HEK293 (cell line): ENCODE results near the gene TAF1B.

ENCODE experiments used
- CTCF ChIA-PET: fragments of 350-600 bp; formaldehyde crosslinking; extraction: SDS; loops from one replicate; lab custom pipeline; 2021; ENCODE audit warnings: antibody characterized with exemption; lab: Yijun Ruan, JAX
- POLR2A ChIA-PET: fragments of 300-600 bp; formaldehyde crosslinking; extraction: SDS; loops from one replicate; lab custom pipeline; 2020; ENCODE audit warnings: antibody characterized with exemption, inconsistent platforms; lab: Yijun Ruan, JAX
- H3K27ac ChIP-seq: fragments of 200-500 bp; sonication (Bioruptor generic); 2 replicates; pipeline ENCODE4 v1.5.1; 2014; ENCODE audit warnings: low read depth, low read length, control low read depth, inconsistent platforms; ENCODE audit errors: extremely low read depth
- H3K36me3 ChIP-seq, 2 experiments: fragments of 200-500 bp in 1 of 2; sonication (Bioruptor generic) in 1 of 2; 1 replicate in 1 of 2; 2 replicates in 1 of 2; pipeline ENCODE4 v1.5.1; 2014 to 2017; ENCODE audit warnings: inconsistent platforms in 2 of 2, low read length in 2 of 2; ENCODE audit not compliant: control insufficient read depth in 2 of 2, insufficient read depth in 1 of 2
- H3K4me1 ChIP-seq: fragments of 200-500 bp; sonication (Bioruptor generic); 2 replicates; pipeline ENCODE4 v1.5.1; 2014; ENCODE audit warnings: mild to moderate bottlenecking, low read length, inconsistent platforms; ENCODE audit not compliant: control insufficient read depth, insufficient read depth
- H3K4me3 ChIP-seq: 2 replicates; pipeline ENCODE4 v1.5.1; 2011; ENCODE audit warnings: low read depth, mild to moderate bottlenecking, control low read depth, low read length, moderate library complexity
- H3K9me3 ChIP-seq: fragments of 200-500 bp; sonication (Bioruptor generic); 2 replicates; pipeline ENCODE4 v1.5.1; 2014; ENCODE audit warnings: low read depth, low read length, inconsistent platforms; ENCODE audit not compliant: control insufficient read depth, insufficient read depth
- GLIS1 ChIP-seq: fragments of 450-650 bp; formaldehyde crosslinking; IDR thresholded peaks from 2 replicates; pipeline ENCODE4 v1.5.1; 2016; ENCODE audit warnings: missing biosample characterization, missing genetic modification characterization
- OSR2 ChIP-seq: fragments of 450-650 bp; formaldehyde crosslinking; IDR thresholded peaks from 2 replicates; pipeline ENCODE4 v1.5.1; 2016; ENCODE audit warnings: missing biosample characterization, missing genetic modification characterization
- OVOL3 ChIP-seq: fragments of 450-650 bp; formaldehyde crosslinking; IDR thresholded peaks from 2 replicates; pipeline ENCODE4 v1.5.1; 2016; ENCODE audit warnings: missing biosample characterization, missing genetic modification characterization
- SCRT1 ChIP-seq: fragments of 450-650 bp; formaldehyde crosslinking; IDR thresholded peaks from 2 replicates; pipeline ENCODE4 v1.5.1; 2016; ENCODE audit warnings: missing biosample characterization, missing genetic modification characterization, borderline replicate concordance
- YY2 ChIP-seq: fragments of 450-650 bp; formaldehyde crosslinking; IDR thresholded peaks from 2 replicates; pipeline ENCODE4 v1.5.1; 2016; ENCODE audit warnings: missing biosample characterization, missing genetic modification characterization
- ZFP37 ChIP-seq: fragments of 450-650 bp; formaldehyde crosslinking; IDR thresholded peaks from 2 replicates; pipeline ENCODE4 v1.5.1; 2016; ENCODE audit warnings: missing biosample characterization, missing genetic modification characterization
- ZNF248 ChIP-seq: fragments of 450-650 bp; formaldehyde crosslinking; IDR thresholded peaks from 2 replicates; pipeline ENCODE4 v1.5.1; 2017; ENCODE audit warnings: missing biosample characterization, missing genetic modification characterization
- ZNF302 ChIP-seq: fragments of 450-650 bp; formaldehyde crosslinking; IDR thresholded peaks from 2 replicates; pipeline ENCODE4 v1.5.1; 2016; ENCODE audit warnings: missing biosample characterization, missing genetic modification characterization, low read depth
- ZNF350 ChIP-seq: fragments of 450-650 bp; formaldehyde crosslinking; IDR thresholded peaks from 2 replicates; pipeline ENCODE4 v1.5.0; 2017; ENCODE audit warnings: missing biosample characterization, mild to moderate bottlenecking, missing genetic modification characterization
- ZNF426 ChIP-seq: fragments of 450-650 bp; formaldehyde crosslinking; IDR thresholded peaks from 2 replicates; pipeline ENCODE4 v1.5.1; 2017; ENCODE audit warnings: missing biosample characterization, missing genetic modification characterization, mild to moderate bottlenecking, inconsistent platforms, moderate library complexity
- ZNF48 ChIP-seq: fragments of 450-650 bp; formaldehyde crosslinking; IDR thresholded peaks from 2 replicates; pipeline ENCODE4 v1.5.1; 2016; ENCODE audit warnings: missing biosample characterization, missing genetic modification characterization
- ZNF529 ChIP-seq: fragments of 450-650 bp; formaldehyde crosslinking; IDR thresholded peaks from 2 replicates; pipeline ENCODE4 v1.5.1; 2017; ENCODE audit warnings: missing genetic modification characterization, missing biosample characterization; ENCODE audit not compliant: insufficient replicate concordance
- ZNF560 ChIP-seq: fragments of 450-650 bp; formaldehyde crosslinking; IDR thresholded peaks from 2 replicates; pipeline ENCODE4 v1.5.1; 2017; ENCODE audit warnings: missing biosample characterization, missing genetic modification characterization, borderline replicate concordance
- ZNF585B ChIP-seq: fragments of 450-650 bp; formaldehyde crosslinking; IDR thresholded peaks from 2 replicates; pipeline ENCODE4 v1.5.1; 2016; ENCODE audit warnings: missing biosample characterization, missing genetic modification characterization
- ZNF600 ChIP-seq: fragments of 450-650 bp; formaldehyde crosslinking; IDR thresholded peaks from 2 replicates; pipeline ENCODE4 v1.5.1; 2016; ENCODE audit warnings: missing biosample characterization, missing genetic modification characterization
- ZNF624 ChIP-seq: fragments of 450-650 bp; formaldehyde crosslinking; IDR thresholded peaks from 2 replicates; pipeline ENCODE4 v1.5.1; 2017; ENCODE audit warnings: missing biosample characterization, missing genetic modification characterization
- ZNF629 ChIP-seq: fragments of 450-650 bp; formaldehyde crosslinking; IDR thresholded peaks from 2 replicates; pipeline ENCODE4 v1.5.1; 2017; ENCODE audit warnings: missing biosample characterization, missing genetic modification characterization
- ZNF654 ChIP-seq: fragments of 450-650 bp; formaldehyde crosslinking; IDR thresholded peaks from 2 replicates; pipeline ENCODE4 v1.5.1; 2016; ENCODE audit warnings: low read depth, missing biosample characterization, missing genetic modification characterization
- ZNF658 ChIP-seq: fragments of 450-650 bp; formaldehyde crosslinking; IDR thresholded peaks from 2 replicates; pipeline ENCODE4; 2016; ENCODE audit warnings: missing biosample characterization, missing genetic modification characterization
- ZNF660 ChIP-seq: fragments of 450-650 bp; IDR thresholded peaks from 2 replicates; pipeline ENCODE4 v1.5.1; 2018; ENCODE audit warnings: missing biosample characterization, mild to moderate bottlenecking, missing genetic modification characterization
- ZNF776 ChIP-seq: fragments of 450-650 bp; formaldehyde crosslinking; IDR thresholded peaks from 2 replicates; pipeline ENCODE4 v1.5.0; 2017; ENCODE audit warnings: missing biosample characterization, missing genetic modification characterization, borderline replicate concordance
- ZSCAN16 ChIP-seq: fragments of 450-650 bp; formaldehyde crosslinking; IDR thresholded peaks from 2 replicates; pipeline ENCODE4 v1.5.1; 2016; ENCODE audit warnings: missing biosample characterization, missing genetic modification characterization
- ZSCAN30 ChIP-seq: fragments of 450-650 bp; IDR thresholded peaks from 2 replicates; pipeline ENCODE4 v1.5.1; 2018; ENCODE audit warnings: missing biosample characterization, mild to moderate bottlenecking, missing genetic modification characterization, moderate library complexity
- TF ChIP-seq, protein P1 (sequence below): fragments of 450-650 bp; formaldehyde crosslinking; conservative IDR thresholded peaks from 2 replicates; pipeline ENCODE4 v1.5.1; 2016; ENCODE audit warnings: low read depth, missing biosample characterization, missing genetic modification characterization
- TF ChIP-seq, protein P2 (sequence below): fragments of 450-650 bp; formaldehyde crosslinking; IDR thresholded peaks from 2 replicates; pipeline ENCODE4 v1.5.1; 2016; ENCODE audit warnings: missing biosample characterization, missing genetic modification characterization
- TF ChIP-seq, protein P3 (sequence below): fragments of 450-650 bp; formaldehyde crosslinking; IDR thresholded peaks from 2 replicates; pipeline ENCODE4; 2016; ENCODE audit warnings: missing biosample characterization, missing genetic modification characterization
- TF ChIP-seq, protein P4 (sequence below): fragments of 450-650 bp; formaldehyde crosslinking; IDR thresholded peaks from 2 replicates; pipeline ENCODE4 v1.5.1; 2016; ENCODE audit warnings: missing biosample characterization, missing genetic modification characterization

TAF1B gene

DNA sequence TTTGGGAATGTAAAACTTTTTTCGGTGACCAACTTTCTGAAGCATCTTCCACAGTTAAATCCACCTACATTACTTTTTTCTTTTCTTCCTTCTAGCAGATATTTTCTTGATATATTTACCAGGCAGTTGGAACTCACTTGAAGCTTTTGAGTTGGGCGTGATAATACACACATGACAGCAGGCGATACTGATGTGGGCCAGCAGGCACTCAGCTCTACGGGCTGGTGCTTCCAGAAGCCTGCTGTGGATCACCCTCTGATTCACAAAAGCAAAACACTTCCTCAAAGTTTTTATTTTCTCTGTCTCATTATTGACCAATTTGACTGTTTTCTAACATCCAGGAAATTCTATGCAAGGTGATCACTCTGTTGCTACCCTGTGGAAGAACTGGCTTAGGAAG is 131.1 kb downstream of the TAF1B start:
- CTCF ChIA-PET = interaction anchor here (0.6 to 2.0 kb wide), 4 partner anchors 9 to 160 kb away, joined by 3 to 9 read pairs (median 4); no protein-coding TSS in a partner anchor
- peaks cover 10% of the 10 kb centered on the region; the same call in 1 of the 2 replicates for H3K4me1 ChIP-seq
- no peaks in the 10 kb centered on the region for H3K9me3 ChIP-seq
- H3K36me3 ChIP-seq = peaks cover 10 to 23% of the 10 kb centered on the region in 2 experiments
- POLR2A ChIA-PET = no interaction called here
- H3K27ac ChIP-seq = no peak overlapping the region
- H3K4me3 ChIP-seq = no peak overlapping the region
- TF ChIP-seq ZNF302 (tag by site-specific recombination) (no peak), ZNF248 (tag by site-specific recombination) (no peak), ZNF529 (tag by site-specific recombination) (no peak), ZNF350 (no peak), GLIS1 (tag by site-specific recombination) (no peak), OVOL3 (no peak), SCRT1 (tag by site-specific recombination) (no peak), ZSCAN16 (tag by site-specific recombination) (no peak), ZNF585B (tag by site-specific recombination) (no peak), ZNF48 (tag by site-specific recombination) (no peak)
- TF ChIP-seq, protein P1, sequence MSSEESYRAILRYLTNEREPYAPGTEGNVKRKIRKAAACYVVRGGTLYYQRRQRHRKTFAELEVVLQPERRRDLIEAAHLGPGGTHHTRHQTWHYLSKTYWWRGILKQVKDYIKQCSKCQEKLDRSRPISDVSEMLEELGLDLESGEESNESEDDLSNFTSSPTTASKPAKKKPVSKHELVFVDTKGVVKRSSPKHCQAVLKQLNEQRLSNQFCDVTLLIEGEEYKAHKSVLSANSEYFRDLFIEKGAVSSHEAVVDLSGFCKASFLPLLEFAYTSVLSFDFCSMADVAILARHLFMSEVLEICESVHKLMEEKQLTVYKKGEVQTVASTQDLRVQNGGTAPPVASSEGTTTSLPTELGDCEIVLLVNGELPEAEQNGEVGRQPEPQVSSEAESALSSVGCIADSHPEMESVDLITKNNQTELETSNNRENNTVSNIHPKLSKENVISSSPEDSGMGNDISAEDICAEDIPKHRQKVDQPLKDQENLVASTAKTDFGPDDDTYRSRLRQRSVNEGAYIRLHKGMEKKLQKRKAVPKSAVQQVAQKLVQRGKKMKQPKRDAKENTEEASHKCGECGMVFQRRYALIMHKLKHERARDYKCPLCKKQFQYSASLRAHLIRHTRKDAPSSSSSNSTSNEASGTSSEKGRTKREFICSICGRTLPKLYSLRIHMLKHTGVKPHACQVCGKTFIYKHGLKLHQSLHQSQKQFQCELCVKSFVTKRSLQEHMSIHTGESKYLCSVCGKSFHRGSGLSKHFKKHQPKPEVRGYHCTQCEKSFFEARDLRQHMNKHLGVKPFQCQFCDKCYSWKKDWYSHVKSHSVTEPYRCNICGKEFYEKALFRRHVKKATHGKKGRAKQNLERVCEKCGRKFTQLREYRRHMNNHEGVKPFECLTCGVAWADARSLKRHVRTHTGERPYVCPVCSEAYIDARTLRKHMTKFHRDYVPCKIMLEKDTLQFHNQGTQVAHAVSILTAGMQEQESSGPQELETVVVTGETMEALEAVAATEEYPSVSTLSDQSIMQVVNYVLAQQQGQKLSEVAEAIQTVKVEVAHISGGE (tag by site-specific recombination) = no peak

DNA sequence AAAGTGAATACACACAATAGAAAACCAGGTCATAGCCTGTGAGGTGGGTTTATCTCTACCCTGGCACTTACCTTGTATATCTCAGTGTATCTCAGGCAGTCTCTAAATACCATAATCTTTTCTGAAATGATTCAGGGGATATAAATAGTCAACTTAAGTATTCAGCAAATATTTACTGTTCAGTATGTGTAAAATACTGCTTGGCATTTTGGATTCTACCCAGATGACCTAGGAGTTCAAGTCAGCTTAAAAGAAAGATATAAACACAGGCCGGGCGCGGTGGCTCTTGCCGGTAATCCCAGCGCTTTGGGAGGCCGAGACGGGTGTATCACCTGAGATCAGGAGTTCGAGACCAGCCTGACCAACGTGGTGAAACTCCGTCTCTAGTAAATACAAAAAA is 132.1 kb downstream of the TAF1B start:
- ChIA-PET POLR2A (no interaction called here), CTCF (interaction anchor here (0.6 to 2.0 kb wide), 3 partner anchors 9 to 161 kb away, joined by 4 to 9 read pairs (median 5); no protein-coding TSS in a partner anchor)
- H3K36me3 ChIP-seq = peaks cover 10 to 23% of the 10 kb centered on the region in 2 experiments
- no peaks in the 10 kb centered on the region for H3K9me3 ChIP-seq
- no peak overlapping the region for H3K27ac ChIP-seq
- H3K4me3 ChIP-seq = no peak overlapping the region
- H3K4me1 ChIP-seq = peaks cover 12% of the 10 kb centered on the region; the same call in 1 of the 2 replicates
- TF ChIP-seq ZNF658 (tag by site-specific recombination) (no peak), ZNF776 (tag by site-specific recombination) (no peak), ZNF654 (tag by site-specific recombination) (no peak), ZNF426 (tag by site-specific recombination) (no peak), YY2 (no peak), ZNF624 (tag by site-specific recombination) (no peak), OSR2 (tag by site-specific recombination) (no peak), ZNF660 (tag by site-specific recombination) (no peak), ZNF560 (no peak), ZNF600 (tag by site-specific recombination) (no peak), ZFP37 (tag by site-specific recombination) (no peak), ZSCAN30 (no peak), ZNF629 (tag by site-specific recombination) (no peak)
- TF ChIP-seq, protein P2, sequence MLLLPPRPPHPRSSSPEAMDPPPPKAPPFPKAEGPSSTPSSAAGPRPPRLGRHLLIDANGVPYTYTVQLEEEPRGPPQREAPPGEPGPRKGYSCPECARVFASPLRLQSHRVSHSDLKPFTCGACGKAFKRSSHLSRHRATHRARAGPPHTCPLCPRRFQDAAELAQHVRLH (tag by site-specific recombination) = no peak
- TF ChIP-seq, protein P3, sequence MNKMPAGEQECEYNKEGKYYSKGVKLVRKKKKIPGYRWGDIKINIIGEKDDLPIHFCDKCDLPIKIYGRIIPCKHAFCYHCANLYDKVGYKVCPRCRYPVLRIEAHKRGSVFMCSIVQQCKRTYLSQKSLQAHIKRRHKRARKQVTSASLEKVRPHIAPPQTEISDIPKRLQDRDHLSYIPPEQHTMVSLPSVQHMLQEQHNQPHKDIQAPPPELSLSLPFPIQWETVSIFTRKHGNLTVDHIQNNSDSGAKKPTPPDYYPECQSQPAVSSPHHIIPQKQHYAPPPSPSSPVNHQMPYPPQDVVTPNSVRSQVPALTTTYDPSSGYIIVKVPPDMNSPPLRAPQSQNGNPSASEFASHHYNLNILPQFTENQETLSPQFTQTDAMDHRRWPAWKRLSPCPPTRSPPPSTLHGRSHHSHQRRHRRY (tag by site-specific recombination) = no peak
- TF ChIP-seq, protein P4, sequence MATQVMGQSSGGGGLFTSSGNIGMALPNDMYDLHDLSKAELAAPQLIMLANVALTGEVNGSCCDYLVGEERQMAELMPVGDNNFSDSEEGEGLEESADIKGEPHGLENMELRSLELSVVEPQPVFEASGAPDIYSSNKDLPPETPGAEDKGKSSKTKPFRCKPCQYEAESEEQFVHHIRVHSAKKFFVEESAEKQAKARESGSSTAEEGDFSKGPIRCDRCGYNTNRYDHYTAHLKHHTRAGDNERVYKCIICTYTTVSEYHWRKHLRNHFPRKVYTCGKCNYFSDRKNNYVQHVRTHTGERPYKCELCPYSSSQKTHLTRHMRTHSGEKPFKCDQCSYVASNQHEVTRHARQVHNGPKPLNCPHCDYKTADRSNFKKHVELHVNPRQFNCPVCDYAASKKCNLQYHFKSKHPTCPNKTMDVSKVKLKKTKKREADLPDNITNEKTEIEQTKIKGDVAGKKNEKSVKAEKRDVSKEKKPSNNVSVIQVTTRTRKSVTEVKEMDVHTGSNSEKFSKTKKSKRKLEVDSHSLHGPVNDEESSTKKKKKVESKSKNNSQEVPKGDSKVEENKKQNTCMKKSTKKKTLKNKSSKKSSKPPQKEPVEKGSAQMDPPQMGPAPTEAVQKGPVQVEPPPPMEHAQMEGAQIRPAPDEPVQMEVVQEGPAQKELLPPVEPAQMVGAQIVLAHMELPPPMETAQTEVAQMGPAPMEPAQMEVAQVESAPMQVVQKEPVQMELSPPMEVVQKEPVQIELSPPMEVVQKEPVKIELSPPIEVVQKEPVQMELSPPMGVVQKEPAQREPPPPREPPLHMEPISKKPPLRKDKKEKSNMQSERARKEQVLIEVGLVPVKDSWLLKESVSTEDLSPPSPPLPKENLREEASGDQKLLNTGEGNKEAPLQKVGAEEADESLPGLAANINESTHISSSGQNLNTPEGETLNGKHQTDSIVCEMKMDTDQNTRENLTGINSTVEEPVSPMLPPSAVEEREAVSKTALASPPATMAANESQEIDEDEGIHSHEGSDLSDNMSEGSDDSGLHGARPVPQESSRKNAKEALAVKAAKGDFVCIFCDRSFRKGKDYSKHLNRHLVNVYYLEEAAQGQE (tag by site-specific recombination) = no peak
